DND-41 (cell line): ENCODE data around the gene KCNQ5.

Experiments used
- ATAC-seq: fragments of 200-7000 bp; cut with Tn5 transposase; 3 replicates; pipeline ENCODE4 v1.9.1; 2021; ENCODE audit warnings: low read depth; ENCODE audit not compliant: insufficient read depth
- DNase-seq: peaks from one replicate; pipeline ENCODE4 v3.0.0-alpha.2; 2020
- H2AFZ ChIP-seq: 2 replicates; pipeline ENCODE4 v1.6.0; 2012; ENCODE audit warnings: low read depth, low read length
- H3K27ac ChIP-seq: 2 replicates; pipeline ENCODE4 v1.5.1; 2012; ENCODE audit warnings: low read length, inconsistent platforms
- H3K27me3 ChIP-seq: fragments of 200-600 bp; sonication (generic); 2 replicates; pipeline ENCODE4 v1.6.0; 2012; ENCODE audit warnings: low read length, mild to moderate bottlenecking, inconsistent platforms; ENCODE audit not compliant: insufficient read depth, poor library complexity
- H3K36me3 ChIP-seq: 2 replicates; pipeline ENCODE4 v1.5.1; 2012; ENCODE audit warnings: low read length, inconsistent platforms; ENCODE audit not compliant: insufficient read depth
- H3K4me1 ChIP-seq: 2 replicates; pipeline ENCODE4 v1.5.1; 2012; ENCODE audit warnings: mild to moderate bottlenecking, low read length; ENCODE audit not compliant: insufficient read depth
- H3K4me2 ChIP-seq: 2 replicates; pipeline ENCODE4 v1.6.0; 2012; ENCODE audit warnings: mild to moderate bottlenecking, moderate library complexity, low read length, inconsistent platforms; ENCODE audit not compliant: insufficient read depth
- H3K4me3 ChIP-seq, 2 experiments: fragments of 200-600 bp in 1 of 2; shearing (Covaris generic) in 1 of 2; 2 replicates each; pipeline ENCODE4 v1.5.1; 2012 to 2016; ENCODE audit warnings: inconsistent platforms in 2 of 2, low read length in 2 of 2, mild to moderate bottlenecking in 2 of 2, low read depth in 1 of 2, moderate library complexity in 1 of 2
- H3K79me2 ChIP-seq: 2 replicates; pipeline ENCODE4 v1.6.0; 2012; ENCODE audit warnings: low read length, inconsistent platforms; ENCODE audit not compliant: insufficient read depth
- H3K9ac ChIP-seq: 2 replicates; pipeline ENCODE4 v1.6.0; 2012; ENCODE audit warnings: low read depth, mild to moderate bottlenecking, inconsistent platforms, low read length, moderate library complexity
- H3K9me3 ChIP-seq: 2 replicates; pipeline ENCODE4 v1.5.1; 2012; ENCODE audit warnings: low read length, moderate library complexity, mild to moderate bottlenecking, inconsistent platforms; ENCODE audit not compliant: insufficient read depth, severe bottlenecking
- H4K20me1 ChIP-seq: 2 replicates; pipeline ENCODE4 v1.6.0; 2012; ENCODE audit warnings: low read length; ENCODE audit not compliant: insufficient read depth
- EZH2 ChIP-seq: IDR thresholded peaks from 3 replicates; pipeline ENCODE4 v1.6.1; 2012; ENCODE audit warnings: borderline replicate concordance, low read depth, mild to moderate bottlenecking, moderate library complexity, low read length, inconsistent platforms; ENCODE audit not compliant: severe bottlenecking
- TF ChIP-seq, protein P1 (sequence below): IDR thresholded peaks from 2 replicates; pipeline ENCODE4 v1.5.1; 2012; ENCODE audit warnings: borderline replicate concordance, low read length, moderate library complexity, mild to moderate bottlenecking; ENCODE audit not compliant: poor library complexity, severe bottlenecking; ENCODE audit errors: extremely low read depth

KCNQ5 gene

DNA sequence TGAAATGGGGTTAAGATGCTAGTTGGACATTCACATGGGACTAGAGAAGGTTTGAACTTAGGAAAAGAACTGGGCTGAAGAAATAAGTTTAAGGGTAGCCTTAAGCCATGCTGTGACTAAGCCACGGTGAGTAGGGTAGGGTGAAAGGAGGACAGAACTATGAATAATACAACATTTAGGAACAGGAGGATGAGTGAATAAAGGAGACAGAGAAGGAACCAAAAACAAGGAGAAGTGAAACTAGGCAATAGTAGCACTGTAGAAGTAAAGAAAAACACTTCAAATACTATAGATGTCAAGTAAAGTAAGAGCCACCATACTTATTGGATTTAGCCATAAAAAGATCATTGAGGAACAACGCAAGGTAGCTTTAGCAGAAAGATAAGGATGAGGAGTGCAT is 111.2 kb downstream of the KCNQ5 start:
- Histone ChIP-seq H3K36me3 (no peaks in the 10 kb centered on the region), H3K79me2 (no peaks in the 10 kb centered on the region), H3K9me3 (no peaks in the 10 kb centered on the region), H3K4me2 (no peak overlapping the region), H3K27ac (no peak overlapping the region), H3K4me1 (no peaks in the 10 kb centered on the region), H2AFZ (no peak overlapping the region), H3K27me3 (no peaks in the 10 kb centered on the region), H3K4me3 (no peak overlapping the region), H4K20me1 (no peaks in the 10 kb centered on the region), H3K9ac (no peak overlapping the region)
- no peak for ATAC-seq
- DNase-seq, result no peak
- TF ChIP-seq EZH2, result no peak
- TF ChIP-seq, protein P1, sequence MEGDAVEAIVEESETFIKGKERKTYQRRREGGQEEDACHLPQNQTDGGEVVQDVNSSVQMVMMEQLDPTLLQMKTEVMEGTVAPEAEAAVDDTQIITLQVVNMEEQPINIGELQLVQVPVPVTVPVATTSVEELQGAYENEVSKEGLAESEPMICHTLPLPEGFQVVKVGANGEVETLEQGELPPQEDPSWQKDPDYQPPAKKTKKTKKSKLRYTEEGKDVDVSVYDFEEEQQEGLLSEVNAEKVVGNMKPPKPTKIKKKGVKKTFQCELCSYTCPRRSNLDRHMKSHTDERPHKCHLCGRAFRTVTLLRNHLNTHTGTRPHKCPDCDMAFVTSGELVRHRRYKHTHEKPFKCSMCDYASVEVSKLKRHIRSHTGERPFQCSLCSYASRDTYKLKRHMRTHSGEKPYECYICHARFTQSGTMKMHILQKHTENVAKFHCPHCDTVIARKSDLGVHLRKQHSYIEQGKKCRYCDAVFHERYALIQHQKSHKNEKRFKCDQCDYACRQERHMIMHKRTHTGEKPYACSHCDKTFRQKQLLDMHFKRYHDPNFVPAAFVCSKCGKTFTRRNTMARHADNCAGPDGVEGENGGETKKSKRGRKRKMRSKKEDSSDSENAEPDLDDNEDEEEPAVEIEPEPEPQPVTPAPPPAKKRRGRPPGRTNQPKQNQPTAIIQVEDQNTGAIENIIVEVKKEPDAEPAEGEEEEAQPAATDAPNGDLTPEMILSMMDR, result no peak

DNA sequence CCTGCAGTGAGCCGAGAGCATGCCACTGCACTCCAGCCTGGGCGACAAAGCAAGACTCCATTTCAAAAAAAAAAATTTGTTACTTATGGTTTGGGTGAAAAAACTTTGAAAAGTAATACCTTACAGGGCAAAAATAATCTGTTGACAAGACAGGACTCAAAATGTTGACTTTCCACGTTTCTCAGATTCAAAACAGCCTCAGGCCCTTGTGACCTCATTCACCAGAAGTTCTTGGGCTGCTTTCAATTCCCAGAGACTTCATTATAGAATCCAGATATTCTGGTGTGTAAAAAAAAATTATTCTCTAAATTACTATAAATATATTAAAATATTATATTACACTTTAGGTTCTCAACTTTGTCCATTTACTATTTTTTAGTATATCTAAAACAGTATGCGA is 116.2 kb downstream of the KCNQ5 start:
- H3K27ac ChIP-seq, result no peak overlapping the region
- no peak overlapping the region for H3K4me2 ChIP-seq
- TF ChIP-seq, protein P1, result no peak
- TF ChIP-seq EZH2, result no peak
- no peak overlapping the region for H3K9ac ChIP-seq
- H4K20me1 ChIP-seq, result no peaks in the 10 kb centered on the region
- H3K4me3 ChIP-seq, result no peak overlapping the region
- H2AFZ ChIP-seq, result no peak overlapping the region
- no peak for ATAC-seq
- no peaks in the 10 kb centered on the region for H3K36me3 ChIP-seq
- H3K9me3 ChIP-seq, result no peaks in the 10 kb centered on the region
- H3K79me2 ChIP-seq, result no peaks in the 10 kb centered on the region
- no peaks in the 10 kb centered on the region for H3K4me1 ChIP-seq
- DNase-seq, result no peak
- no peaks in the 10 kb centered on the region for H3K27me3 ChIP-seq

DNA sequence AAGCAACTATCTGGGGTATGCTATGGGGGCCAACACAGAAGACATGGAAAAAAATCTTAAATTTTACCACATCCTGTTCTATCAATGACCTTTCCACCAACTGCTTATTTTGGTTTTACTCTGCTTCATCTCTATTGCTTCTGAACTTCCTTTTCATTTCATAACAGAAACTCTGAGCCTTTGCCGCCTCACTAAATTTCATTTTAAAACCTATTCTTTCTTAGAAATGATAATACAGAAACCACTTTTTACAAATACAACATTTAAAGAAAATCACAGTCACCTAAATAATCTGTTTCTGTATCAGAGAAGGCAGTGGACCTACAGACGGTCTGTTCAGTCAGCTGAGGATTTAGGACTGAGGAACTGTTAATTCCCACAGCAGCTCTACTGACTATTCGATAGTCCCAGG is 117.5 kb downstream of the KCNQ5 start:
- Histone ChIP-seq H3K79me2 (no peaks in the 10 kb centered on the region), H3K36me3 (no peaks in the 10 kb centered on the region), H3K9ac (no peak overlapping the region), H2AFZ (no peak overlapping the region), H3K27me3 (no peaks in the 10 kb centered on the region), H3K9me3 (no peaks in the 10 kb centered on the region), H3K4me1 (no peaks in the 10 kb centered on the region), H4K20me1 (no peaks in the 10 kb centered on the region), H3K27ac (no peak overlapping the region), H3K4me3 (no peak overlapping the region), H3K4me2 (no peak overlapping the region)
- TF ChIP-seq, protein P1, result no peak
- TF ChIP-seq EZH2, result no peak
- DNase-seq (no peak), ATAC-seq (peak; percentile 59)

DNA sequence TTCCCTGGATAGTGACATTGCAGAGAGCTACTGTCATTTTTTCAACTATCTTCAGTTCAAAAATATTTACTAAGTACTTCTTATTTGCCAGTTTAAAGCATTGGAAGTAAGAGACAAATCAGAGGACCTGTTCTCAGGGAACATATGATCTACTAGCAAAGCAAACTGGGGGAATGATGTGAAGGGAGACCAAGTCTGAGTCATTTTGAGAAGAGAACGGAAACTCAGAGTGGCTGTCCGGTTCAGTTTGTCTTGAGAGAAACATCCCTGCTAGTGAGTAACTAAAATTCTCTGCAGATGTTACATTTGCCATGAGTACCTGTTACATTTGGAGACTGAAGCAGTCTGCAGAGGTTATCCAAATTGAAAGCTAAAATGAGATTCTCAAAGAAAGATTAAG is 118.3 kb downstream of the KCNQ5 start:
- no peak for DNase-seq
- H3K36me3 ChIP-seq, result no peaks in the 10 kb centered on the region
- H3K4me2 ChIP-seq, result no peak overlapping the region
- ATAC-seq, result no peak
- H2AFZ ChIP-seq, result no peak overlapping the region
- no peak overlapping the region for H3K4me3 ChIP-seq
- no peak overlapping the region for H3K27ac ChIP-seq
- H3K9me3 ChIP-seq, result no peaks in the 10 kb centered on the region
- H3K79me2 ChIP-seq, result no peaks in the 10 kb centered on the region
- H3K9ac ChIP-seq, result no peak overlapping the region
- H3K4me1 ChIP-seq, result no peaks in the 10 kb centered on the region
- H4K20me1 ChIP-seq, result no peaks in the 10 kb centered on the region
- TF ChIP-seq, protein P1, result no peak
- no peak for TF ChIP-seq EZH2
- H3K27me3 ChIP-seq, result no peaks in the 10 kb centered on the region
